K562 (cell line): Measurements from ENCODE around the gene C11orf42. TPM values are rescaled to one million over a fixed set of nuclear protein-coding genes. Genes with fewer than 3 reads are reported as not detected.
A peak's percentile ranks its signal among the peaks of the same experiment; 100 is the strongest.

Experiments
- CBX3 ChIP-seq, 2 experiments: IDR thresholded peaks; 1 replicate in 1 of 2; 2 replicates in 1 of 2; pipeline ENCODE4 v1.6.1; 2012; ENCODE audit warnings: inconsistent platforms in 2 of 2, low read length in 2 of 2, borderline replicate concordance in 1 of 2, control low read depth in 1 of 2
- FOXK2 ChIP-seq, 2 experiments: fragments of 450-650 bp; IDR thresholded peaks in 1 of 2; conservative IDR thresholded peaks in 1 of 2; 2 replicates each; pipeline ENCODE4 v1.6.1; 2016; ENCODE audit warnings: low read depth in 2 of 2, mild to moderate bottlenecking in 1 of 2
- GTF2A2 ChIP-seq: IDR thresholded peaks from 2 replicates; pipeline ENCODE4 v1.6.1; 2016; ENCODE audit warnings: mild to moderate bottlenecking, missing genetic modification characterization, missing compliant biosample characterization
- HLTF ChIP-seq: fragments of 450-650 bp; IDR thresholded peaks from 2 replicates; pipeline ENCODE4 v1.6.1; 2016
- MCM5 ChIP-seq: fragments of 450-650 bp; IDR thresholded peaks from 2 replicates; pipeline ENCODE4 v1.6.1; 2016; ENCODE audit warnings: low read depth
- PPARD ChIP-seq: fragments of 250-450 bp; sonication (Bioruptor Pico); IDR thresholded peaks from 2 replicates; pipeline ENCODE4 v1.8.0; 2022; ENCODE audit warnings: inconsistent platforms, mild to moderate bottlenecking, moderate library complexity
- SRSF9 ChIP-seq: fragments of 200-400 bp; formaldehyde crosslinking; IDR thresholded peaks from 2 replicates; pipeline ENCODE4 v1.6.1; 2017; ENCODE audit warnings: low read depth, low read length, borderline replicate concordance
- TCF7 ChIP-seq: sonication (generic); IDR thresholded peaks from 2 replicates; pipeline ENCODE4 v1.6.1; 2016; ENCODE audit warnings: antibody characterized with exemption, borderline replicate concordance
- ZBTB1 ChIP-seq: sonication (generic); formaldehyde crosslinking; IDR thresholded peaks from 2 replicates; pipeline ENCODE4 v1.8.1; 2023; ENCODE audit warnings: missing genetic modification reagents, low read depth, mild to moderate bottlenecking, borderline replicate concordance
- ZSCAN29 ChIP-seq: fragments of 450-650 bp; IDR thresholded peaks from 2 replicates; pipeline ENCODE4 v1.6.1; 2017
- polyA plus RNA-seq, 8 experiments: library from polyadenylated mRNA; depleted of rRNA in 4 of 8; stranded (reverse) in 5 of 8; unstranded in 3 of 8; fragments of >200 nt; fragmentation: Nextera tagmentation in 2 of 8; fragmentation: Illumina TruSeq in 1 of 8; extraction: Ambion mirVana in 2 of 8; extraction: Trizol in 1 of 8; gene quantifications; 2 replicates each; pipeline versions ENCODE4 v1.2.1 to v1.2.3, GENCODE V29; 2011 to 2014; ENCODE audit warnings: inconsistent platforms in 1 of 8, missing spikeins in 1 of 8
- total RNA-seq, 7 experiments: library from RNA; depleted of rRNA in 6 of 7; stranded (reverse); fragments of >200 nt in 6 of 7; fragmentation: Illumina TruSeq in 2 of 7; extraction: Trizol in 2 of 7; gene quantifications; 2 replicates each; pipeline versions ENCODE4 v1.2.1 to v1.2.3, GENCODE V29; 2011 to 2021; ENCODE audit warnings: low replicate concordance in 1 of 7
- TF ChIP-seq, protein P1 (sequence below): fragments of 250-450 bp; sonication (Bioruptor Pico); IDR thresholded peaks from 2 replicates; pipeline ENCODE4 v1.4.0; 2020; ENCODE audit warnings: mild to moderate bottlenecking, moderate library complexity
- TF ChIP-seq, protein P2 (sequence below): IDR thresholded peaks from 2 replicates; pipeline ENCODE4 v1.6.1; 2011; ENCODE audit not compliant: insufficient read length; ENCODE audit errors: extremely low read depth
- TF ChIP-seq, protein P3 (sequence below): fragments of 250-450 bp; sonication (Bioruptor Pico); IDR thresholded peaks from 2 replicates; pipeline ENCODE4 v1.5.0; 2020; ENCODE audit warnings: mild to moderate bottlenecking, borderline replicate concordance
- TF ChIP-seq, protein P4 (sequence below): fragments of 200-800 bp; sonication (Bioruptor generic); IDR thresholded peaks from 2 replicates; pipeline ENCODE4 v1.6.1; 2016; ENCODE audit warnings: missing genetic modification characterization, missing compliant biosample characterization
- TF ChIP-seq, protein P5 (sequence below): fragments of 200-800 bp; sonication (Bioruptor generic); IDR thresholded peaks from 2 replicates; pipeline ENCODE4 v1.6.1; 2017; ENCODE audit warnings: missing genetic modification characterization, missing compliant biosample characterization
- TF ChIP-seq, protein P6 (sequence below): fragments of 250-450 bp; sonication (Bioruptor Pico); IDR thresholded peaks from 2 replicates; pipeline ENCODE4 v1.8.0; 2021; ENCODE audit warnings: moderate library complexity, mild to moderate bottlenecking, inconsistent platforms

The C11orf42 gene
- total and polyA plus RNA-seq, 9 of the 15 experiments (the other 6 are each of a cell fraction or from before 2014, with no cell fraction given): not detected

DNA sequence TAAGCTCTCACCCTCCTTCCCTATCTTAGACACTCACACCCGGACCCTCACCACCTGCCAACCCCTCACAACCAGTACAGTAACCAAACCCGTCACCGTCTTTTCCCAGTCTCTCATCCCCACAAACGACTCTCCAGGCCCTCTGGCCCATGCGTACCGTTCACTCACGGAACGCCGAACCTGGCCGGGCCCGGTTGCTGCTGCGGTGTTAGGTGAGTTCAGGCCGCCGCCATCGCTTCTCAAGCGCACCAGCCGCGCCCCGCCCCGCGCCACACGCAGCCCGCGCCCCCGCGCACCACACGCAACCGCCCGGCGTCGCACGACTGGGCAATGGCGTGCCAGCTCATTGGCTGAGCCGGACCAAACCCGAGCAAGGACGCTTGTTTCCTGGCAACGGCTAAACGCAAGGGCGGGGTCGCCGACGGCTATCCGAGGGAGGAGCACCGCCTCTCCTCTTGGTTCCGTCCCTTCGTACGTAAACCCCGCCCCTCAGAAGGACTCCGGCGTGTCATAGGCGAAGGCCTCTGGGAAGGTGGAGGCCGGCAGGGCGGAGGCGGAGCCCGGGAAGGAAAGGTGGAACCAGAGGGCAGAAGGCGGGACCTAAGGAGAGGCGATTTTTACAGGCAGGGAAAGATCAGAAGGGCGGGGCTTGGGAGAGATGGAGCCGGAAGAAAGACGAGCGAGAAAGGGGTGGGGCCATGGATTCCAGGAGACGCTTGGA, 29.2 kb downstream of the C11orf42 start, which contains the start of gene FHIP1B (continued):
- TF ChIP-seq, protein P1, sequence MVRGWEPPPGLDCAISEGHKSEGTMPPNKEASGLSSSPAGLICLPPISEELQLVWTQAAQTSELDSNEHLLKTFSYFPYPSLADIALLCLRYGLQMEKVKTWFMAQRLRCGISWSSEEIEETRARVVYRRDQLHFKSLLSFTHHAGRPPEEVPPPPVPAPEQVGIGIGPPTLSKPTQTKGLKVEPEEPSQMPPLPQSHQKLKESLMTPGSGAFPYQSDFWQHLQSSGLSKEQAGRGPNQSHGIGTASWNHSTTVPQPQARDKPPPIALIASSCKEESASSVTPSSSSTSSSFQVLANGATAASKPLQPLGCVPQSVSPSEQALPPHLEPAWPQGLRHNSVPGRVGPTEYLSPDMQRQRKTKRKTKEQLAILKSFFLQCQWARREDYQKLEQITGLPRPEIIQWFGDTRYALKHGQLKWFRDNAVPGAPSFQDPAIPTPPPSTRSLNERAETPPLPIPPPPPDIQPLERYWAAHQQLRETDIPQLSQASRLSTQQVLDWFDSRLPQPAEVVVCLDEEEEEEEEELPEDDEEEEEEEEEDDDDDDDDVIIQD (CRISPR knock-in tag): no peak
- TF ChIP-seq, protein P2, sequence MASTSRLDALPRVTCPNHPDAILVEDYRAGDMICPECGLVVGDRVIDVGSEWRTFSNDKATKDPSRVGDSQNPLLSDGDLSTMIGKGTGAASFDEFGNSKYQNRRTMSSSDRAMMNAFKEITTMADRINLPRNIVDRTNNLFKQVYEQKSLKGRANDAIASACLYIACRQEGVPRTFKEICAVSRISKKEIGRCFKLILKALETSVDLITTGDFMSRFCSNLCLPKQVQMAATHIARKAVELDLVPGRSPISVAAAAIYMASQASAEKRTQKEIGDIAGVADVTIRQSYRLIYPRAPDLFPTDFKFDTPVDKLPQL: no peak
- peak; percentile 47 to 73; a peak in 2 of 4 replicates for TF ChIP-seq FOXK2 (conservative IDR thresholded peaks at IDR 0.05 in 1 of 2, IDR thresholded peaks at IDR 0.05 in 1 of 2; ENCODE audit: low read depth in 2 of 2)
- no peak for TF ChIP-seq ZBTB1 (CRISPR knock-in tag)
- TF ChIP-seq MCM5: no peak
- TF ChIP-seq, protein P3, sequence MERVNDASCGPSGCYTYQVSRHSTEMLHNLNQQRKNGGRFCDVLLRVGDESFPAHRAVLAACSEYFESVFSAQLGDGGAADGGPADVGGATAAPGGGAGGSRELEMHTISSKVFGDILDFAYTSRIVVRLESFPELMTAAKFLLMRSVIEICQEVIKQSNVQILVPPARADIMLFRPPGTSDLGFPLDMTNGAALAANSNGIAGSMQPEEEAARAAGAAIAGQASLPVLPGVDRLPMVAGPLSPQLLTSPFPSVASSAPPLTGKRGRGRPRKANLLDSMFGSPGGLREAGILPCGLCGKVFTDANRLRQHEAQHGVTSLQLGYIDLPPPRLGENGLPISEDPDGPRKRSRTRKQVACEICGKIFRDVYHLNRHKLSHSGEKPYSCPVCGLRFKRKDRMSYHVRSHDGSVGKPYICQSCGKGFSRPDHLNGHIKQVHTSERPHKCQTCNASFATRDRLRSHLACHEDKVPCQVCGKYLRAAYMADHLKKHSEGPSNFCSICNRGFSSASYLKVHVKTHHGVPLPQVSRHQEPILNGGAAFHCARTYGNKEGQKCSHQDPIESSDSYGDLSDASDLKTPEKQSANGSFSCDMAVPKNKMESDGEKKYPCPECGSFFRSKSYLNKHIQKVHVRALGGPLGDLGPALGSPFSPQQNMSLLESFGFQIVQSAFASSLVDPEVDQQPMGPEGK (CRISPR knock-in tag): no peak
- TF ChIP-seq ZSCAN29: no peak
- TF ChIP-seq, protein P4, sequence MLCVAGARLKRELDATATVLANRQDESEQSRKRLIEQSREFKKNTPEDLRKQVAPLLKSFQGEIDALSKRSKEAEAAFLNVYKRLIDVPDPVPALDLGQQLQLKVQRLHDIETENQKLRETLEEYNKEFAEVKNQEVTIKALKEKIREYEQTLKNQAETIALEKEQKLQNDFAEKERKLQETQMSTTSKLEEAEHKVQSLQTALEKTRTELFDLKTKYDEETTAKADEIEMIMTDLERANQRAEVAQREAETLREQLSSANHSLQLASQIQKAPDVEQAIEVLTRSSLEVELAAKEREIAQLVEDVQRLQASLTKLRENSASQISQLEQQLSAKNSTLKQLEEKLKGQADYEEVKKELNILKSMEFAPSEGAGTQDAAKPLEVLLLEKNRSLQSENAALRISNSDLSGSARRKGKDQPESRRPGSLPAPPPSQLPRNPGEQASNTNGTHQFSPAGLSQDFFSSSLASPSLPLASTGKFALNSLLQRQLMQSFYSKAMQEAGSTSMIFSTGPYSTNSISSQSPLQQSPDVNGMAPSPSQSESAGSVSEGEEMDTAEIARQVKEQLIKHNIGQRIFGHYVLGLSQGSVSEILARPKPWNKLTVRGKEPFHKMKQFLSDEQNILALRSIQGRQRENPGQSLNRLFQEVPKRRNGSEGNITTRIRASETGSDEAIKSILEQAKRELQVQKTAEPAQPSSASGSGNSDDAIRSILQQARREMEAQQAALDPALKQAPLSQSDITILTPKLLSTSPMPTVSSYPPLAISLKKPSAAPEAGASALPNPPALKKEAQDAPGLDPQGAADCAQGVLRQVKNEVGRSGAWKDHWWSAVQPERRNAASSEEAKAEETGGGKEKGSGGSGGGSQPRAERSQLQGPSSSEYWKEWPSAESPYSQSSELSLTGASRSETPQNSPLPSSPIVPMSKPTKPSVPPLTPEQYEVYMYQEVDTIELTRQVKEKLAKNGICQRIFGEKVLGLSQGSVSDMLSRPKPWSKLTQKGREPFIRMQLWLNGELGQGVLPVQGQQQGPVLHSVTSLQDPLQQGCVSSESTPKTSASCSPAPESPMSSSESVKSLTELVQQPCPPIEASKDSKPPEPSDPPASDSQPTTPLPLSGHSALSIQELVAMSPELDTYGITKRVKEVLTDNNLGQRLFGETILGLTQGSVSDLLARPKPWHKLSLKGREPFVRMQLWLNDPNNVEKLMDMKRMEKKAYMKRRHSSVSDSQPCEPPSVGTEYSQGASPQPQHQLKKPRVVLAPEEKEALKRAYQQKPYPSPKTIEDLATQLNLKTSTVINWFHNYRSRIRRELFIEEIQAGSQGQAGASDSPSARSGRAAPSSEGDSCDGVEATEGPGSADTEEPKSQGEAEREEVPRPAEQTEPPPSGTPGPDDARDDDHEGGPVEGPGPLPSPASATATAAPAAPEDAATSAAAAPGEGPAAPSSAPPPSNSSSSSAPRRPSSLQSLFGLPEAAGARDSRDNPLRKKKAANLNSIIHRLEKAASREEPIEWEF (CRISPR knock-in tag): no peak
- TF ChIP-seq, protein P5, sequence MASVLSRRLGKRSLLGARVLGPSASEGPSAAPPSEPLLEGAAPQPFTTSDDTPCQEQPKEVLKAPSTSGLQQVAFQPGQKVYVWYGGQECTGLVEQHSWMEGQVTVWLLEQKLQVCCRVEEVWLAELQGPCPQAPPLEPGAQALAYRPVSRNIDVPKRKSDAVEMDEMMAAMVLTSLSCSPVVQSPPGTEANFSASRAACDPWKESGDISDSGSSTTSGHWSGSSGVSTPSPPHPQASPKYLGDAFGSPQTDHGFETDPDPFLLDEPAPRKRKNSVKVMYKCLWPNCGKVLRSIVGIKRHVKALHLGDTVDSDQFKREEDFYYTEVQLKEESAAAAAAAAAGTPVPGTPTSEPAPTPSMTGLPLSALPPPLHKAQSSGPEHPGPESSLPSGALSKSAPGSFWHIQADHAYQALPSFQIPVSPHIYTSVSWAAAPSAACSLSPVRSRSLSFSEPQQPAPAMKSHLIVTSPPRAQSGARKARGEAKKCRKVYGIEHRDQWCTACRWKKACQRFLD (CRISPR knock-in tag): no peak
- TF ChIP-seq PPARD (CRISPR knock-in tag): no peak
- TF ChIP-seq GTF2A2: no peak
- TF ChIP-seq, protein P6, sequence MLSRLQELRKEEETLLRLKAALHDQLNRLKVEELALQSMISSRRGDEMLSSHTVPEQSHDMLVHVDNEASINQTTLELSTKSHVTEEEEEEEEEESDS (CRISPR knock-in tag): no peak
- TF ChIP-seq TCF7: peak; percentile 65; the same call in 1 of the 2 replicates
- TF ChIP-seq HLTF: peak; percentile 14; the same call in 1 of the 2 replicates
- TF ChIP-seq SRSF9: no peak
- no peak for TF ChIP-seq CBX3 (IDR thresholded peaks at IDR 0.05; ENCODE audit: borderline replicate concordance in 1 of 2, low read length in 2 of 2)
